Measurements from ENCODE around the gene ZMIZ1.

The ZMIZ1 gene

DNA sequence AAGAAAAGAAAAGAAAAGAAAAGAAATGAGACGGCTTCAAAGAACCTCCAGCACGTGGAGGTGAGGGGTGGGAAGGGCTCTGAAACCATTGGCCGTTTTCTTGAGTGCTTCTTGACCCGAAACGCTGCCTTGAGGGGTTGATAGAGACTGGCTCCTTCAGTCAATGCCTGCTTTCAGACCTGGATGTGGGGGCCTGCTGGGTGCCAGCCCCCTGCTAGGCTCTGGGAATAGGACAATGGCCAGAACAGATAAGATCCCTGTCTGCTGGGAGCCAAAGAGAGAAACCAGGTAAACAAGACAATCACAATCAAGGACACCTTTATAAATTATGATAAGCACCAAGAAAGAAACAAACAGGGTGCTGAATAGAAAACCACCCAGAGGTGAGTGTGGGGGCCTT is 27.7 kb downstream of the ZMIZ1 start:
- in situ Hi-C loops (cut with MboI; ENCODE audit: low sequenced_read_pairs): no loop called here

DNA sequence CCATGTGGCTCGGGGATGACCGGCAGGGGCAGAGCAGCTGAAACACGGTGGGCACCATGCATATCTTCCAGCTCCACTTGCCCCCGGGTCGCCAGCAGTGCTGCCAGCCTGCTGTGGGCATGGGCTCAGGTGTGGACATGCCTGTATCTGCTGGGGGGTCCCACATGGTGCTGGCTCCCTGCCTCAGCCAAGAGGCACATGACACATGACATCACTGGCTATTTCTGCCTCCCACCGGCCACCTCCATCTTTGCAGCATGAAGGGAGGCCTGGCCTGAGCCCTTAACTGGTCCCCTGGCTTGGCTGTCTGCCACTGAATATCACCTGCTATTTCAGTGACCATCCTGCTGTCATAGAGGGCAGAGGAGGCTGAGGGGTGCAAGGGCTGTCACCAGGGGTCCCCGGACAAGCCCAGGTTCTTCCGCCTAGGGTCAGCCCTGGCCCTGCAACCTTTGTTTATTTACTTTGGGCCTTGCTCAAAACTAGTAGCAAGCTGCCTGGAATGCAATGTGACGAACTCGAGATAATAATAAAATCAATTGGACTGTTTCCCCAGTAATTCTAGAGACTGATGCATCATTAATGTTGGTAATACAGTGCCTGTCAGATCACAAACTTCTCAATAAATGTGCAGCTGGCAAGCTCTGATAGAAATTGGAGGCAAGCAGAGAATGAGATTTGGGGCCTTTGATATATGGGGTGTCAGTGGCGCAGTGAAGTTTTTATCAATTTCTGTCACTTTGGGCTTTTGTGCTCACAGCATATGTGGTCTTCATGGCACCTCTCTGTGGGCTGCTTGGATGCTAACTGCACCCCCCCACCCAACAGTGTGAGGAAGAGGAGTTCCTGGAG is 28.5 kb downstream of the ZMIZ1 start:
- in situ Hi-C loops (cut with MboI; ENCODE audit: low sequenced_read_pairs): no loop called here

DNA sequence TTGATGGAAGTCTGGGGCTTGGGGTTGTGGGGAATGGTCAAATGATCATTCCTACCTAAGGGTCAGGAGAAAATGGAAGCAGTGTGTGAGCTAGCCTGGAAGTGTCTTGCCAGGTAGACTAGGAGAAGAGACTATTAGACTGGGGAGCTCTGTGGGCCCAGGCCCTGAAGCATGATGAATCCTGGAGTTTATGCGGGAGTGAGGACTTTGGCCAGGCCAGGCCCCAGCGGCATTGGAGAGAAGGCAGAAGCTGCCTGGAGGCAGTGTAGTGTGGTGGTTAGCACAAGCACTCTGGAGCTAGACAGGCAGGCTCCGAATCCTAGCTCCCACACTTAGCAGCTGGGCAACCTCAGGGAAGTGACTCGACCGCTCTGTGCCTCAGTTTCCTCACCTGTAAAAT is 29.3 kb downstream of the ZMIZ1 start:
- in situ Hi-C loops (cut with MboI; ENCODE audit: low sequenced_read_pairs): no loop called here

DNA sequence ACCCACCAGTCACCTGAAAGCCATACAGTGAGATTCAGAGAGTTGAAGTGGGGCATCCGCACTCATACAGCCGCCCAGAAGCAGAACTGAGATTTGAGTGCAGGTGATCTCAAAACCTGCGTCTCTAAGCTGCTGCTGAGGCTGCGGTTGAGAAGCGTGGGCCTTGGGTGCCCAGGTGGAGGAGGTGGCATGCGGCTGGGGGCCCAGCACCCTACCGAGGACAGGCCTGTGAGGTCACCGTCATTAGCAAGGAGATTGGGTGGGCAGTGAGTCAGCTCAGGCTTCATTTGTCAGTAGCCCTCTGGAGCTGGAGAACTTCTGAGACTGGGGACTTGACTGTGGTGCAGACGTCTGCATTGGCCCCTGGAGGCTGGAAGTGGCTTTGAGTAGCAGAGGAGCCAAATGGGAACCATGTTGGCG is 29.8 kb downstream of the ZMIZ1 start:
- in situ Hi-C loops (cut with MboI; ENCODE audit: low sequenced_read_pairs): no loop called here

DNA sequence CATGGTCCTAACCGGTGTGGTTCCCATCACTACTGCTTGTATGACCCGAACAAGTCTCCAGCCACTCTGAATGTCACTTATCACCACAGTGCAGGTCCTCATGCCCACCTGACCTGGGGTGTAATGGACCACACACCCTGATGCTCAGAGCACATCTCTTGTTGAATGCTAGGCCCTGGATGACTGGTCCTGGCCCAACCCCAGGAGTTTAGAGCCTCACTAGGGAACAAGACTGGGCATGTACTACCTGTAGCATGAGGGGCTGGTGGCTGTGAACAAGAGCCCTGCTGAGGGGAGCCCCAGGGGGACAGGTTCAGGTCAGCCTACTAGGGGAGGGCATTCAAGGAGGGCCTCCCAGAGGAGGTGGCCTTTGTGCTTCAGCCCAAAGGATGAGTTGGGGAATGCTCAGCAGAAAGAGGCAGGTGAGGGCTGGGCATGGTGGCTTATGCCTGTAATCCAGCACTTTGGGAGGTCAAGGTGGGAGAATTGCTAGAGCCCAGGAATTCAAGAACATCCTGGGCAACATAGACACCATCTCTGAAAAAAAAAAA is 31.2 kb downstream of the ZMIZ1 start:
- in situ Hi-C loops (cut with MboI; ENCODE audit: low sequenced_read_pairs): no loop called here

DNA sequence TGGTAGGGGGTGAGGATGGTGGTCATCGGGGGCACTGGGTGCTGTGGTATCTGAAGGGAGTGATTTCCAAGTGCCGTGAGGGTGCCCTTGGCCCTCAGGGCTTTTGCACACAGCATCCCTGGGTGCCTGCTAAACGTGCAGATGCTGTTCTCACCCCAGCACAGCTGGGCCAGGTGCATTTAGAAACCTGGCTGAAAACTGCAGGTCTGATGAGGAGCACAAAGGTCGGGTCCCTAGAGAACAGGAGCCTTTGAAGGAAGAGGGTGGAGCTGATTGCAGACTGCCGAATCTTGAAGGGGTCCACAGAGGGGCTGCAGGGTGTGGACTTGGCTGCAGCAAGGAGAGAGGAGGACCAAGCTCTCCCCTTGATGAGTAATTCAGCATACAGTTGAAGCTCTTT is 32.0 kb downstream of the ZMIZ1 start:
- in situ Hi-C loops (cut with MboI; ENCODE audit: low sequenced_read_pairs): no loop called here

DNA sequence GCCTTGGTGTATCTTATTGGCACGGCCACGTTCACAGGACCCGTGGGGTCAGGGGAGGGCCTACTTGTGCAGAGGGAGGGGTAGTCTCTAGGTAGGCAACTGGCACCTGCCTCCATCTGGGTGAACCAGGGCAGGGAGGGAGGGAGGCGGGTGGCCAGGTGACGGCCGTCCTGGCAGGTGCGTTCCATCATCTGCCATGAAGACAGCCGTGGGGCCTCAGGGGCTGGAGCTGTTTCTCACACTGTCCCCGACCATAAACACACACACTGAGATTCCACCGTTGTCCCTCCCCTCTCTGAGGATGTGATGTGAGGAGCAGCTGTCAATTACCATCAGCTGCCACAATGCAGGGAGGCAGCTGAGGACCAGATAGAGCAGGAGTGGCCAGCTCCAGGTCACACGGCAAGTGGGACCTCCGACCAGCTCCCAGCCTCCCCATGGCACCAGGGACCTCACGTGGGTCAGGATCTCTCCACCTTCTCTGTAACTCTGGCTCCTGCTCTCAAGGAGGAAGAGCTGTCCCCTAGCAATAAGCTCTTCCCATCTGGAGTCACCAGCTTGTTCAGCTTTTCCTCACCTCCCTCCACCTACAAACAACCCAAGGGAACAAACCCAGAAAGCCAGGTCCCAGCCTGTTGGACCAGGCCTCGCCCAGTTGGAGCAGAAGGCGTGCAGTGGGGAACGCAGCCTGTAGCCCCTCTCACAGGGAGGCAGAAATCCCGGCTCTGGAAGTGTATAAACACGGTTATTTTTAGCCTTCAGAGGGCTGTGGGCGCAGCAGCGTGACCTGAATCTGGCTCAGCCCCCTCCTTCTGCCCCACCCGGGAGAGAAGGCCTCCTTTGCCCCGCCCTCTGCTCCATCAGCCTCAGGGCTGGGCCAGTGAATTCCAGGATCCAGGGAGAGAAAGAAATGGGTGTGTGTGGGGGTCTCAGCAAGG is 33.1 kb downstream of the ZMIZ1 start:
- in situ Hi-C loops (cut with MboI; ENCODE audit: low sequenced_read_pairs): no loop called here

DNA sequence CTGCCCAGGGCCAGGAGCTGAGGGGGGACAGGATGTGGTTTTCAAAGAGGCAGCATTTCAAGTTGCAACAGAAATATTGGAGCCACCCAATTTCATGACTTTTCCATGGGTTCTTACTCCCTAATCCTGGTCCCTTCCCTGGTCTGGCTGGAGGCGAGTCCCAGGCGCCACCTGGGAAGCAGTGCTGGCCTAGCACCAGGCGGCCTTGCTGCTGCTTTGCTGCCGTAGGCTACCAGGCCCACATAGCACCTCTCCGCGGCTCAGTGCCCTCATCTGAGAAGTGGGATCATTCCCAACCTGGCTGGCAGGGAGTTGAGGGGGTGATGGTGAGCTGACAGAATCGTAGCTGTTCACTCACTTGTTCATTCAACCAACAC is 33.7 kb downstream of the ZMIZ1 start:
- in situ Hi-C loops (cut with MboI; ENCODE audit: low sequenced_read_pairs): no loop called here

DNA sequence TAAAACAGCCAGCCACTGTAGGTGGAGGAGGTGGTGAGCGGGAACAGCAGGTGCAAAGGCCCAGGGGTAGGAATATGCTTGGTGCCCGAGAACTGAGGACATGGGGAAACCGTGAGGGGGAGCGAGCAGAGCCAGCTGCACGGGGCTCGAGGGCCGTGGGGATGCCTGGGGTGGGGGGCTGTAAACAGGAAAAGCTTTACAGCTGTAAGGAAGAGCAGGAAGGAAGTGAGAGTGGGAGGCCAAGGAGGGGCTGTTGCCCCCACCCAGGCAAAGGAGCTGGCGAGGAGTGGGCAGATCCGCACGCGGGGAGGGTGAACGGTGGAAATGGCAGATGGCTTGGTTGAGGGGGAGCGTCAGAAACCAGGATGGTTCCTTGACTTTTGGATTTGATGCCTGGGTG is 34.4 kb downstream of the ZMIZ1 start:
- in situ Hi-C loops (cut with MboI; ENCODE audit: low sequenced_read_pairs): no loop called here

DNA sequence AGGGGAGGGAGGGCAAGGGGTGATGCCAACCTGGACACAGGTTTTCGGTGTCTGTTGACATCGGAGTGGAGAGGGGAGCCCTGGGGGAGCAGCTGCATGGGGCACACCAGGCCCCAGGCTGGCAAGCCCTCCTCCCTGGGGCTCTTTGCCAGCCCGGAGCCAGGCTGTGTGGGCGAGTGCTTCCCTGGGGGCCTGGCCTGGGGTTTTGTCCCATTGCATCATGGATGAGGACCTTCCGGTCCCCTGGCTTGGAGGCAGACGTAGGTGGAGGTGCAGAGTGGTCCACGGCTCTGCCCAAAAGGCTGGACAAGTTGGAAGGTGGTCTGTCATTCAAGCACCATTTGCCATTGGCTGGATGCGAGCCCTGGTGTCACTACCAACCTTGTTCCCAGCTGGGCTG is 34.8 kb downstream of the ZMIZ1 start:
- in situ Hi-C loops (cut with MboI; ENCODE audit: low sequenced_read_pairs): no loop called here

DNA sequence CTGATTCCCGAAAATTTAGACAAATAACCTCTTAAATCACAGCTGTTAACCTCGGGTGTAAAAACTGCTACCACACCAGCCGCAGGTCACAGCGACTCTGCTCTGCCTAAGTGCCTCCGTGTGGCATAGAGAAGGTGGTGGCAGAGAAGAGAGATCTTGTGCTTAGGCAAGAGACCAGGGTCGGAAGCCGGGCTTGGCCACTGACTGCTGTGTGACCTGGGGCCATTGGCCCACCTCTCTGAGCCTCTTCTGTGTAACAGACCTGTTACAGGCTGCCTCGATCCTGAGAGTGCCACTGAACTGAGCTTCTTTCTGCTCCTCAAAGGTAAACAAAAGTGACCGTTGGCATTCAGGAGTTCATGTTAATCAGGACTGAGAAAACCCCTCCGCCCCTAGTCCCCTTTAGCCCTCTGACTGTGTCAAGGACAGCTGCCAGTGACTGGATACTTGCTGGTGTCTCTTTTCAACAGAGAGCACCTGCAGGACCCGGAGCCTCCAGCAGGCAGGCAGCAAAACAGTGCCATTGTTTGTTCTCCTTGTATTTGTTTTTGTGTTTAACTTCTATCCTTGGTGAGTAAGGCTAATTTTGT is 36.5 kb downstream of the ZMIZ1 start:
- in situ Hi-C loops (cut with MboI; ENCODE audit: low sequenced_read_pairs): no loop called here

DNA sequence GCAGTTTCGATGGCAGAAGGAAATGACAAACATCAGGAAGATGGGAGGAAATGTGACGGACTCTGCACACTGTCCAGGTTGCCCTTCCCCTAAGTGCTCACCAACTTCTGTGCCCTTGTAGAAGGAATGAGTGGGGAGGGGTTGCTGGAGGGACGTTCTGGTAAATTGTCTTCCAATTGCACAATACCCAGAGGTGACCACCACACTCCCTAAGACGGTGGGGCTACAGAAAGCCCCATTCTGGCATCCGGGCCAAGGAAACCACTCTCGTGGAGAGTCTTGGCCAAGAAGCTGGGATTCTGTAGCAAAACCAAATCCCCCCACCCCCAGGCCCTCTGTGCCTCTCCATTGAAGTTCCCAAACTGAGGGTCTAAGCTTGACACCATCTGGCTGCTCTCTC is 37.1 kb downstream of the ZMIZ1 start:
- in situ Hi-C loops (cut with MboI; ENCODE audit: low sequenced_read_pairs): no loop called here

DNA sequence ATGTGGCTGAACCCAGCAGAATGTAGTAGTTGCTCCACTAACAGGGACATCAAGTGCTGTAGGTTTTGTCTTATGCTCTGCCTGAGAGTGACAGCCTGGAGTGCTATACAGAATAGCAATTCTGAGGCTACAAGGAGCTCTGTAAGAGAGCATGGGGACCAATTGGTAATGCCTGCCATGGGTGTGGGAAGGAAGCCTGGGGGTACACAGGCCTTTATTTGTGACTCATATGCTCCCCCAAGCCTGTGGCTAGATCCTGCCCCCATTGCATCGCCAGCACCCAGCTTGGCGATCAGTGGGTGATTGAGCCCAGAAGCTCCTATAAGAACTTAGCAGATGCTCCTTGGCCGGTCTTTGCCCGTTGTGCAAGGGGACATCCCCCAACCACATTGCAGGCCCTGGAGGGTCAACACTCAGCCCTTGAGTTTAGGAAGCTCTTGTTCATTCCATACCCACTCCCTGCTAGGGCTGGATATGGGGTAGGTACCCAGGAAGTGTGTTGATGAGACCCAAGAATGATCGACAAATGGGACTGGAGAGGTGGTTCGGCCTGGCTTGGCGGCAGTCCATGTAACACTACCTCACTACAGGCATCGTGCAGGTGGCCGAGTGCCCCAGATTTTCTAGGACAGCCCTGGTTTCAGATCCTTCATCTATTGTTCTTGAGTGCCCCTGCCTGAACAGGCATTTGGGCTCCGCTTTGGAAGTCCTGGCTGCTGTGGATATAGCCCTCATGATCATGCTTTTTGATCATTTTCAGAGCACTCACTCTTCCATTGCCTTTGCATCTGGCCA is 37.7 kb downstream of the ZMIZ1 start:
- in situ Hi-C loops (cut with MboI; ENCODE audit: low sequenced_read_pairs): no loop called here

DNA sequence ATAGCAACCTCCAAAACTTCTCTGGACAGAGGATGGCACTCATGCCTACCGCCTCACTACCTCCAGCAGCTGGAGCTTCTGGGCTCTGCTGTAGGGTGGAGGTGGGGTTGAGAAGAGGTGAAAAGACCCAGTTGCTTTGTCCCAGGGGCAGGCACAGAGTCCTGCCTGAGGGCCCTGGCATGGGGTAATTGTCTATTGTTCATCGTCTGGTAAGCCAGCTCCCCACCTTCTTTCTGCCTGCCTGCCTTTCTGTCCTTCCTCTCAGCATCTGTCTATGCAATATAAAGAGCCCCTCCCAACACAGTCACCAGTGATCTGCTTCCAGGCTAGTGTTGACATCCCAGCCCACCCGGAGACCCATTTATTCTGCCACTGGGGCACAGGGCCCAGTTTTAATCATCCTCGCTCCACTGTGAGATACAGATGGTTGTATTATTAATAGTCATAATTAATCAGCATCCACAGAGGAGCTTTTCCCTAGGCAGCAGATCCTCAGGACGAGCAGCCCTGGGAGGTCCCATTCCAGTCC is 39.0 kb downstream of the ZMIZ1 start:
- in situ Hi-C loops (cut with MboI; ENCODE audit: low sequenced_read_pairs): no loop called here

DNA sequence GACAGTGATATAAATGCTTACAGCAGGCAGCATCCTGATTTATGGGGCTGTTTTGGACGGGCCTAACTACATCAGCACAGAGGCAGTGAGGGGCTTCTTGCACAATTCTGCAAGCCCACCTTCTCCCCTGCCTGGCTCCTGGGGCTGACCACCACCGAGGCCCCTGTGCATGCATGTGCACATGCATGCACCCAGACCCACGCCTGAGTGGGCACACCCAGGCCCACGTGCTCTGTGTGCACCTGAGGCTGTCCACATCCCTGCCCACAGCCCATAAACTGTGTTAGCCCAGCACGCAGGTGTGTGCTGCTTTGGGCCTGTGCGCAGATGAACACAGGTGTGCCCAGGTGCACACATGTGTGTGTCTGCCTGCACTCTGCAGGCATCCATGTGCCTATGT is 40.0 kb downstream of the ZMIZ1 start:
- in situ Hi-C loops (cut with MboI; ENCODE audit: low sequenced_read_pairs): no loop called here

DNA sequence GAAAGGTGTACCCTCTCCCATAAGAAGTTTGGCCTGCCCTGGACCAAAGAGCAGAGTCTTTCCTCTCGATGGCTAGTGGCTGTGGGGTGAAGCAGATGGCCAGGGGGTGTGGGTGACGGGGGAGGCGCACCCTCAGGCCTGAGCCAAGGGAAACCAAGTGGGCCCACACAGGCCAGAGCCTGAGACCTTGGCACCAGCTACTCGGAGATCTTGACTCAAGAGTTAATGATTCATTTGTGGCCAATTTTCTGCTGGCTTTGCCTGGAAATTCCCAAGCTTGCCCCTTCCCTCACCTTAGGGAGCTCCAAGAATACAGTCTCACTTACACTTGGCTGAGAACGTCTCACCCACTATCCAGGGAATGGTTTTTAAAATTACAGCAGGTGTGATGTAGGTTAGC is 42.7 kb downstream of the ZMIZ1 start:
- in situ Hi-C loops (cut with MboI; ENCODE audit: low sequenced_read_pairs): no loop called here

DNA sequence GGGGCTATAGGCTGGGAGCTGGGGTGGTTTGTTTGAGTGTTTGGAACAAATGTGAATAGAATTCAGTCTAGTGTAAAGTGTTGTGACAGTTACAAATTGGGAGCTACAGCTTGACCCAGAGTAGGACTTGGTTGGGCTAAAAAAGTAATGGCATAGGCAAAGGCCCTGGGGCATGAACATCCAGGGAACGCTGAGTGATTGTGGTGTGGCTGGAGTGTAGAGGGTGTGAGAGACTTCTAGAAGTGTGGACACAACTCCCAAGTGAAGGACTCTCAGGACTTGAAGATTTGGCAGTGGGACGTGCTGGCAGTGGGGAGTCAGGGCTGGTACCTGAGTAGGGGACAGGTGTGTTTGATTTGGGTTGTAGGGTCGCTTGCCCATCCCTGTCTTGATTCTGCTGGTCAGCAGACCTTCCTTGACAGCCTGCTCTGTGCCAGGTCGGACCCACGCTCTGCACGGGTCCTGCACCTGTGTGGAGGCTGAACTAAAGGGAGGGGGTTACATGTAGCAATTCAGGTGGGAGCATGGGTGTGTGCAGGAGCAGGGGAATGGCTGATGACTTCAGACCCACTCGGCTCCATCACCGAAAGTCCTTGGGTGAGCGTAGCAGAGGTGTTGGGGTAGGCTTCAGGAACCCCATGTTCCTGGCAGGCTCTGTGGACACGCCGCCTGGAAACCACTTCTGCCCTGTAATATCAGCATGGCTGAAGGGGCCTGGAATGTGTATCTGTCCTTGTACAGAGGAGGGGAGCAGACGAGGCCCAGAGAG is 43.3 kb downstream of the ZMIZ1 start:
- in situ Hi-C loops (cut with MboI; ENCODE audit: low sequenced_read_pairs): no loop called here

DNA sequence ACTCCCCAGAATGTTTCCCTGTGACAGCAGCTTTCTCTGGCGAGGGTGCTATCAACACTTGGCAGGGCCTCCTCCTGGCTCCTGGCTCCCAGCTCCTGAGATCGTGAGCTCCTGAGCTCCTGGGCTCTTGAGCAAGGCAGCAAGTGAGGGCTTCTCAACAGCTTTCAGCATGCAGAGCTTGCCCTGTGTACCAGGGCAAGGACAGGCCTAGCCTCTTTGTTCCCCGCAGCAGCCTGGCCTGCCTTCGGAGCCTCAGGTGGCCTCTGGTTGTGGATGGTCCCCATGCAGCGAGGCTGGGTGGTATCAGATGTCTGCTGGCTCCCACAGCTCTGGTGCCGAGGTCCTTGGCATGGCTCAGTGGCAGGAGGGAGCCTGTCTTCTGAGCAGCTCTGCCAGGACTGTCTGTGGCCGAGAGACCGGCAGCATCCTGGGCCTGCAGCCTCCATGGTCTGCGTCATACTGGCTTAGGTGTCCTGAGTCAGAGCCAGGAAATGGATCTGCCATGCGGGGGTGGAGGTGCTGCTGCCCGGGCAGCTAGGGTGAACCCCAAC is 44.2 kb downstream of the ZMIZ1 start:
- in situ Hi-C loops (cut with MboI; ENCODE audit: low sequenced_read_pairs): no loop called here

DNA sequence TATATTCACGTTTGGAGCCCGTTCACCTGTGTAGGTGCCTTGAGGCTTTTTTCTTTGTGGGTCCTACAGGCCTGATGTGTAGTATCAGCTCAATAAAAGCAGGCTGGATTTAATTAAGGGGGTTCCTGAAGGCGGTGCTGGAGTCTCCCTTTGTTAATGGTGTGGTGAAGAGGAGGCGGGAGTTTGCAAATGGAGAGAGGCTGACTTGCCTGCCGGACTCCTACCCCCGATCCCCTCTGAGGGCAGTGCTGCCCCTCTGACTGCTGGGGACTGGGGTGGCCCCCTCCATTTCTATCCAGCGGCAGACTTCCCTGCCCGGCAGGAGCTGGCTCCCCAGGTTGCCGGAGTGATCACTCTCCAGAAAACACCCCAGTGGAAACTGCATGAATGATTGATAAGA is 45.1 kb downstream of the ZMIZ1 start:
- in situ Hi-C loops (cut with MboI; ENCODE audit: low sequenced_read_pairs): no loop called here
